Activated naive CD4-positive, alpha-beta T cell treated with anti-CD3 and anti-CD28 coated beads, Interleukin-2, amount 50 U/mL, for 72 hours (primary cell): Measurements from ENCODE around the gene CNKSR1. TPM values are rescaled to one million over a fixed set of nuclear protein-coding genes. Genes with fewer than 3 reads are reported as not detected.

Experiments
- ATAC-seq, 2 donors: fragments of 150-1000 bp; cut with Tn5 transposase; 2 replicates each; pipeline ENCODE4 v1.10.0; 2021; ENCODE audit warnings: mild to moderate bottlenecking in 2 of 2, moderate library complexity in 2 of 2
- DNase-seq, 2 donors: peaks; one replicate each; pipeline ENCODE4 v3.0.0; 2021 to 2022; ENCODE audit warnings: low spot score in 2 of 2
- H3K27ac Mint-ChIP-seq, 2 donors: one replicate each; pipeline ENCODE4 v1.8.0; 2022; ENCODE audit warnings: mild to moderate bottlenecking in 2 of 2, mixed read lengths in 2 of 2
- H3K36me3 Mint-ChIP-seq, 2 donors: one replicate each; pipeline ENCODE4 v1.8.0; 2022; ENCODE audit warnings: mixed read lengths in 2 of 2
- H3K9me3 Mint-ChIP-seq, 2 donors: one replicate each; pipeline ENCODE4 v1.8.0; 2022; ENCODE audit warnings: mixed read lengths in 2 of 2
- total RNA-seq, 2 donors: library from RNA; stranded (reverse); gene quantifications; one replicate each; pipeline ENCODE4 v1.2.3, GENCODE V29; 2022

CNKSR1 gene
- total RNA-seq = 1 to 10 TPM; 2.0 to 3.5 TPM

GRCh38 chr1:26177182-26177684, at the start of gene CNKSR1:
TSS of gene CNKSR1 (plus strand) at chr1:26177491. CDS start at chr1:26177548, 57 bp downstream.
- DNase-seq (no peak), ATAC-seq (peak in 1 of 2 donors; percentile 67)
- no peaks in the 10 kb centered on the region for H3K9me3 Mint-ChIP-seq
- H3K27ac Mint-ChIP-seq = peak within 1 kb of the TSS; percentile 6 to 74
- H3K36me3 Mint-ChIP-seq = no peaks in the 10 kb centered on the region

- H3K27ac Mint-ChIP-seq = no peak overlapping the region
- DNase-seq = no peak
- H3K9me3 Mint-ChIP-seq = no peaks in the 10 kb centered on the region
- no peaks in the 10 kb centered on the region for H3K36me3 Mint-ChIP-seq
- ATAC-seq = no peak
Observed at GRCh38 chr1:26129778-26130177, 47.5 kb upstream of the CNKSR1 start.

GRCh38 chr1:26130695-26131094, 46.6 kb upstream of the CNKSR1 start:
- H3K9me3 Mint-ChIP-seq = no peaks in the 10 kb centered on the region
- no peak for ATAC-seq
- no peak overlapping the region for H3K27ac Mint-ChIP-seq
- no peak for DNase-seq
- no peaks in the 10 kb centered on the region for H3K36me3 Mint-ChIP-seq

- no peaks in the 10 kb centered on the region for H3K9me3 Mint-ChIP-seq
- DNase-seq = no peak
- ATAC-seq = peak; percentile 57 to 68
- H3K36me3 Mint-ChIP-seq = no peaks in the 10 kb centered on the region
- peak overlapping the region in 1 of 2 donors; percentile 6 for H3K27ac Mint-ChIP-seq
Observed at GRCh38 chr1:26132128-26132833, 45.0 kb upstream of the CNKSR1 start.

- ATAC-seq = no peak
- H3K9me3 Mint-ChIP-seq = no peaks in the 10 kb centered on the region
- H3K27ac Mint-ChIP-seq = no peak overlapping the region
- DNase-seq = no peak
- H3K36me3 Mint-ChIP-seq = no peaks in the 10 kb centered on the region
Observed at GRCh38 chr1:26132834-26133167, 44.5 kb upstream of the CNKSR1 start.

GRCh38 chr1:26134466-26134865, 42.8 kb upstream of the CNKSR1 start:
- DNase-seq (no peak), ATAC-seq (no peak)
- Mint-ChIP-seq H3K27ac (no peak overlapping the region), H3K9me3 (no peaks in the 10 kb centered on the region), H3K36me3 (no peaks in the 10 kb centered on the region)

GRCh38 chr1:26138974-26139558, 38.2 kb upstream of the CNKSR1 start:
- no peak overlapping the region for H3K27ac Mint-ChIP-seq
- H3K36me3 Mint-ChIP-seq = no peaks in the 10 kb centered on the region
- ATAC-seq = no peak

GRCh38 chr1:26142159-26142558, 35.1 kb upstream of the CNKSR1 start:
- Mint-ChIP-seq H3K27ac (no peak overlapping the region), H3K9me3 (no peaks in the 10 kb centered on the region)
- ATAC-seq = no peak

More at GRCh38 chr1:26138974-26139558, 38.2 kb upstream of the CNKSR1 start:
- H3K9me3 Mint-ChIP-seq = no peaks in the 10 kb centered on the region
- DNase-seq = no peak

GRCh38 chr1:26145041-26145959, 32.0 kb upstream of the CNKSR1 start:
- DNase-seq (peak; percentile 73 to 74), ATAC-seq (peak; percentile 94 to 96)
- H3K27ac Mint-ChIP-seq = no peak overlapping the region
- no peaks in the 10 kb centered on the region for H3K9me3 Mint-ChIP-seq
- H3K36me3 Mint-ChIP-seq = no peaks in the 10 kb centered on the region

More at GRCh38 chr1:26142159-26142558, 35.1 kb upstream of the CNKSR1 start:
- no peak for DNase-seq
- H3K36me3 Mint-ChIP-seq = no peaks in the 10 kb centered on the region

GRCh38 chr1:26145960-26146294, 31.4 kb upstream of the CNKSR1 start:
- no peak for ATAC-seq
- H3K27ac Mint-ChIP-seq = no peak overlapping the region
- no peaks in the 10 kb centered on the region for H3K9me3 Mint-ChIP-seq
- DNase-seq = no peak
- no peaks in the 10 kb centered on the region for H3K36me3 Mint-ChIP-seq

- no peak for ATAC-seq
- no peaks in the 10 kb centered on the region for H3K36me3 Mint-ChIP-seq
- DNase-seq = no peak
- H3K27ac Mint-ChIP-seq = no peak overlapping the region
- no peaks in the 10 kb centered on the region for H3K9me3 Mint-ChIP-seq
Observed at GRCh38 chr1:26148887-26149286, 28.4 kb upstream of the CNKSR1 start.

GRCh38 chr1:26153966-26154532, 23.2 kb upstream of the CNKSR1 start:
- no peaks in the 10 kb centered on the region for H3K36me3 Mint-ChIP-seq
- no peak overlapping the region for H3K27ac Mint-ChIP-seq
- no peaks in the 10 kb centered on the region for H3K9me3 Mint-ChIP-seq
- no peak for ATAC-seq
- DNase-seq = peak in 1 of 2 donors; percentile 0

- Mint-ChIP-seq H3K36me3 (no peaks in the 10 kb centered on the region), H3K27ac (no peak overlapping the region), H3K9me3 (no peaks in the 10 kb centered on the region)
- DNase-seq (no peak), ATAC-seq (no peak)
Observed at GRCh38 chr1:26154750-26155149, 22.5 kb upstream of the CNKSR1 start.

- ATAC-seq (no peak), DNase-seq (no peak)
Observed at GRCh38 chr1:26155370-26156284, 21.7 kb upstream of the CNKSR1 start.

GRCh38 chr1:26156285-26157038, 20.8 kb upstream of the CNKSR1 start:
- no peak for DNase-seq
- no peaks in the 10 kb centered on the region for H3K36me3 Mint-ChIP-seq
- H3K9me3 Mint-ChIP-seq = no peaks in the 10 kb centered on the region
- no peak overlapping the region for H3K27ac Mint-ChIP-seq
- ATAC-seq = no peak

More at GRCh38 chr1:26155370-26156284, 21.7 kb upstream of the CNKSR1 start:
- no peaks in the 10 kb centered on the region for H3K36me3 Mint-ChIP-seq
- H3K27ac Mint-ChIP-seq = no peak overlapping the region
- no peaks in the 10 kb centered on the region for H3K9me3 Mint-ChIP-seq
